SKM-1 treated with dmso at 0.1 percent for 144 hours (cell line): ENCODE data around the gene ACP6.

Experiments
- DNase-seq: peaks from one replicate; lab custom pipeline; 2025; ENCODE audit not compliant: unreplicated experiment; lab: John Stamatoyannopoulos, UW

The ACP6 gene

DNA sequence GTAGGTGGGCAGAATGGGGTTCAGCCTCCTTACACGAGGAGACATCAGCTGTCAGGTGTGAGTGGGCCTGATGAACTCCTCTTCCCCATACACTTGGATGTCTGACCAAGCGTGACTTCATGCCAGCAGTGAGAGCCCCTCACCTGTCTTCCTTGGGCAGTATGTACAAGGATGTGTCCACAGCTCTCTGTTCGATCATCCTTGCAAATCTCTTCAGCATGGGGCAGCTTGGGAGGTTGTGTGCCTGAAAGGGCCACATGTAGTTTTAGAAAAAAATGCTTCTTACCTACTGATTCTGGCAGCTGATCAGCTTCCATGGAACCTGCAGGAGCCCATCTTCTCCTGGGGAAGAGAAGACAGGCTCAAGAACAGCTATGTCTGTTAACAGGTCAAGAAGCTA lies 18.0 kb downstream of the ACP6 start:
- no peak for DNase-seq

DNA sequence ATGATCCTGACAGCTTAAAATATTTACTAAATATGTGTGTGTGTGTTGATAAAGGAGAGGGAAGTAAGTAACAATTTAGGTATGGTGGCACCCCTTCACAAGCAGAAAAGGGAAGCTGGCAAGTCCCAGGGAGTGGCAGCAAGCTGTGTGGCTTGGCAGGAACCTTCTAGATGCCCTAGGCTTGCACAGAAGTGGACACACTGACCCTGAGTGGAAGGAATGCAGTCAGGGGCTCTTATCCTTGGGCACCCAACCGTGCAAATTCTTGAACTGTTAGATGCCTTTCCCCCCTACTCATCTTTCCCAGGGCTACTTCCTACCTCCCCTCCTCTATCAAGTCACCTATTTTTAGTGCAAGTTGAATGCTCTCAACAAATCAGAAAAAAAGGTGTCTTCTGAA lies 18.9 kb downstream of the ACP6 start:
- DNase-seq: no peak

DNA sequence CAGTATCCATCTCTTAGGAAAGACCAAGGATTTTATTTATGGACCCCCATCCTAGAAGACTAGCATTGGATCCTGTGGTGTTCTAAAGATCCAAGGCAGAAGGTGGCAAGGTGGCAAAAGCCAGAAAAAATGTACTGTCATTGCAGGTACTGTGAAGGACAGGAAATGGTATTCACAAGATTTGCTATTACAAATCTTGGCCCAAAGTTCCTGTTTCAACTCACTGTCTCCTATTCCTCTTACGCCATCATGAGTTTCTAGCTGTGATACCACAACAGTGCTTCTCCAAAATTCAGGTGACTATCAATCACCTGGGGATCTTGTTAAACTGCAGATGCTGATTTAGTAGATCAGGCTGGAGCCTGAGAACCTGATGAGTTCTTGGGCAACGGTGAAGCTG lies 21.4 kb downstream of the ACP6 start:
- peak; percentile 78 for DNase-seq

DNA sequence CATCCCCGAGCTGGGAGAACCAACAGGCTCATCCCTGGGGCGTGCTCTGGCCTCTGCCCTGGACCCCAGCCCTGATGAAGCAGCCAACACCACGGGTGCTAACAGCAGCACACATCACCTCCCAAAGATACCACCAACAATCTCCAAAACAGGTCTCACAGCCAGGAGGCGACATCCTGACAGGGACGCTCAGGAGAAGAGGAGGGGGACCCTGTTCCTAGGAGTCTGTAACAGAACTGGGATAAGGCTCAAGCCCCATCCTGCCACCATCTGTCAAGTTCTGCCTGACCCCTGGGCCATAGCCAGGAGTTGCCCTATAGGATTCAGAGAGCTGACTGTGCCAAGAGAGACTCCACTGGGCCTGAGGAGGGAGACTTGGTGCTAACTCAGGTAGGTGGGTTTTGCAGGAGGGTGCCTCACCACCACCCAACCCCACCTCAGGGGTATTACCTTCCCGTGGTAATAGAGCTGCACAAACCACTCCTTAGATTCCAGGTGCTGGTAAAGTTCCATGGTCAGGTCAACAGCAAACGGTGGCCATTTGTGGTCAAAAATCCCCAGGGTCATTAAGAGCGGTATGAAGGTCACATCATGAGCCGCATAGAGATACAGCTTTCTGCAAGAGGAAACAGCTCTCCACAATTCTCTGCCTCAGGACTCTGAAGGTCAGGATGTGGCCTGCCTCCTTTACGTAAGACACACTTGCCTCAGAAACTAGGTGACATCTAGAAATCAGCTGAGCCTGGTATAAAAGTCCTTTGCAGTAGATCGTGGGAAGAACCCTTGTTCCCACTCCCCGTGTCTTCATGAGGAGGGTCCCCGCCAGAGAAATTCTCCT lies 22.3 kb downstream of the ACP6 start:
- DNase-seq: peak; percentile 71

DNA sequence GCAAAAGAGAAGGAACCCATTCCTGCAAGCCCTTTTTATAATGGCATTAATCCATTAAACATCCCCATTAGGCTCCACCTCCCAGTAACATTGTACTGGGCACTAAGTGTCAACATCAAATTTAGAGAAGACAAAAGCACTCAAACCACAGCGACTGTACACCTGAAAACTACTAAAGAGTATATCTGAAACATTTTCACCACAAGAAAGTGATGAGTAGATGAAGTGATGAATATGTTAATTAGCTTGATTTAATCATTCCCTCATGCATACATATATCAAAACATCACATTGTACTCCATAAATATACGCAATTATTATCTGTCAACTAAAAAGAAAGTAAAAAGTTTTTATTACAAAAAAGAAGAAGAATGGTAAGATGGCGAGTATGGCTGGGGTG lies 26.4 kb downstream of the ACP6 start:
- no peak for DNase-seq

DNA sequence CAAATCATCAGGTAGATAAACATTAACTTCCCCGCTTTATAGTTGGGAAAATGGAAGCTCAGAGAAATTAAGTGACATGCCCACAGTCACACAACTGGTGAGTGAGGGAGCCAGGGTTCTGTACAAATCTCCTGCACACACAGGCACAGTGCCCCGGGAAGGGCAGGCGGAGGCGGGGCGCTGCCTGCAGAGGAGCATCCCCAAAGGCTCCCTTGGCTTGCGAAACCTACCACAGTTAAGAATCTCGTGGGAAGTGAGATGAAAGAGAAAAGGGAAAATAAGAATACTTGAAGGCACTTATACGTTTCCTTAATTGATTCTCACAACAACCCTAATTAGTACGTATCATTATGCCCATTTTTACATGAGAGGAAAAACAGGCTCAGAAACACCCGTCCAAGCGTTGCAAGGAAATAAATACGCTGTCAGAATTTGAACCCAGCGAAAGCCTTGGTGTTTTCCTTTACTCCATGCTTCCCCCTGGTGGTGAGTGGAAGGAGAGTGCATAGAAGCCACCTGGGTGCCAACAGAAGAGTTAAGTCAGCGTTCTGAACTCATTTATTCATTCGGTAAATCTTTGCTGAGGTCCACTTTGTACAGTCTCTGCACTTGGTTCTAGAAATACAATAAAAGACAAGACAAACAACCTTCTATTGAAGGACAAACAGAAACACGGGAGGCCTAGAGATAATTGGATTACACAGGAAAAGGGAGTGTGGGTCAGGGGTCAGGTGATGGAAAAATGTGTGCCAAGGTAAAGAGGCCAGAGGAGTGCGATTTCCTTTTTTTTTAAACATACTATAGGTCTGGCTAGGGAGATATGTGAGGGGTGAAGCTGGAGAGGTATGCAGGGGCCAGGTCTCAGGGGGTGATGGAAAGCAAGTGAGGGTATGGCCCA lies 28.4 kb downstream of the ACP6 start:
- peak; percentile 74 for DNase-seq

DNA sequence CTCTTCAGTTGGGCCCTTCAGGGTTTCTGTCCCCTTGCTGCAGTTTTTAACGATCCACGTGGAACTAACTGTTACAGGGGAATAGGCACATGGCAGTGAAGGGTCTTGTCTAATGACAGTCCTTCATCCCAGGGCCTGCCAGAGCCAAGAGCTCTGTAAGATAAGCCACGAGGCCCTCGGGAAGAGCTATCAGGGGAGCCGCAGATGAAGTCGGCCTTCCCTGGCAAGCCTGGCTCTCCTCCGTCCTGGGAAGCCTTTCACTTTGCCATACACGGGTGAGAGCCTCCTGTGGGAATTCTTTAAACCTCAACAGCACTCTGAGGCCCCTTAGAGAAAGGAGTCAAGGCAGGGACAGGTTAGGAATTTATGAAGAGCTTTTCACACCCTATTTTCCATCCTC lies 29.0 kb downstream of the ACP6 start:
- no peak for DNase-seq

DNA sequence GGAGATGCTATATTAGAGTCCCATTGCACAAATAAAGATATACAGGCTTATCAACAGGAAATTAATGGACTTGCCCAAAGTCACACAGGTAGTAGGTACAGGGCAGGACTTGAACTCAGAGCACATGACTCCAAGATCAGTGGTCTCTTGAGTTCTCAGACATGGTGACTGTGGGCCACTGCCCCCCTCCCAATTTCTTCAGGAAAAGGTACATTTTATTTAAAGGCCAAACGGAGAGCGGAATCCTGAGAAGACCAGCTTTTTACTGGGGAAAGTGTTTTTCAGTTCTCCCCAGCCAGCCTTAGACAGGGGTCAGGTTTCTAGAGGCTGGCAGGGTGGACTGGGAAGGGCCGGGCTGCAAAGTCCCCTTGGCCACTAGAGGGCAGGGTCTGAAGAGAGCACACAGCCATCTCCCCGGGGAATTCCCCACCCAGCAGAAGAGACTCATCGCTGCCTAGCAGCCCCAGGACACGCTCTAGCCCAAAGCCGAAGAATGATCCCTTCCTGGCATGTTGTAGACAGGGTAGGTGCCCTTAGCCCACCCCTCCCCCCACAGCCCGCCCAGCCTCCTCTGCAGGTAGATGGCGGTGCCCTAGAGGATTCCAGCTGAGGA lies 29.7 kb downstream of the ACP6 start:
- peak; percentile 87 for DNase-seq

DNA sequence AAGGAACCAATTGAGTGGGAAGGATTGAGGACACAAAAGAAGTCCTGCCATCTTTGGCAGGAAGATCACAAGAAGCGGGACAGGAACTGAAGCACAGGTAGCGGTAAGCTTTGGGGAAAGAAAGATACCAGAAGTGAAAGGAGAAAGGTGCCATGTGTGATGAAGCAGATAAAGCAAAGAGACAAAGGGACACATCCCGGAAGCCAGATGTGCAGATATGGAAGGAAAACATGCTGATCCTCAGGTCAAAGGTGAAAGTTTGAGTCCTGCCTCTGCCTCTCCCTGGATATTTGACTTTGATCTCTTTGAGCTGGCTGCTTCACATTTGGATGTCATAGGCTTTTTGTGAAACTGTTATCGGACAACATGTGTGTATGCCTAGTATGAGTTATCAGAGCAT lies 34.0 kb downstream of the ACP6 start:
- no peak for DNase-seq

DNA sequence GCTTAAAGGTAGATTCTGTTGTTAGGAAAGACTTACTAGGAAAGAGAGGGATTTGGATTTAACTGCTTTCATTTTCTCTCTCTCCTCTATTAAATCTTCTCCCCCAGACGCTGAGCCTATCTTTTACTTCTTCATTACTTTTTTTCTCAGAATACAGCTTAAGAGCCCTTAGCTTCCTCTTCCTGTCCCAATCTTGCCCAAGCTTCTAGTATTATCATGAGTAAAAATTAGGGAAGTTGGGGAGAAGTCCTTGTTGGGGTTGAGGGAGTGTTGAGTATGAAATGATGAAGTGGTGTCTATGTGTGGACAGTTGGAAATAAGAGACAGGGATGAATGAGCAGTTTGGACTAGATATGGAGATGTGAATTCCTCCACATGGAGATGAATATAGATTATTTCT lies 35.0 kb downstream of the ACP6 start:
- DNase-seq: peak; percentile 98

DNA sequence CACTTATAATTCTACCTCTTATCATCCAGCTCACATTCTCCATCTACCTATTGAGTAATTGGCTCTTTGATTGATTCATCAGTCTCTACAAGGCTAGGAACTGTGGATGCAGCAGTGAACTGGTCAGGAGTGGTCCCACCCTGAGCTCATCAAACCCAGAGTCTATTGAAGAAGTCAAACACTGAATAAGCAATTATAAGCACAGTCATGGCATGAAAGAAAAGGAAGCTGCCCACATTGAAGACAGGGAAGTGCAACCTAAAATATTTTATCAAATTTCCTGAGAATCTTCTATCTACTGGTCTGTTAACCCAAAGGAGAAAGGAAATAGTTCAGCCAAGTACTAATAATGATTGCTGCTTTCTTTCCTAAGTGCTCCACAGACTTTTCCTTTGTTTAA lies 35.7 kb downstream of the ACP6 start:
- no peak for DNase-seq

DNA sequence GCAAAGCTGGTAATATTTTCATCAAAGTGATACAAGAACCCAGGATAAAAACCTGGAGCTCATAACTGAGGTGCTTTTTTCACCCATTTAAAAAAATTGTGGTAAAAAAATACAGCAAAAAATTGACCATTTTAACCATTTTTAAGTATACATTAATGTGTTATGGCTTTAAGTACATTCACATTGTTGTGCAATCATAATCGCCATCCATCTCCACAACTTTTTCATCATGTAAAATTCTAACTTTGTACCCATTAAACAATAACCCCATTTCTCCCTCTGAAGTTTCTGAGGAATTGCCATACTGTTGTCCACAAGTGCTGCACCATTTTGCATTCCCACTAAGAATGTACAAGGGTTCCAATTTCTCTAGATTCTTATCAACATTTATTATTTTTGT lies 36.6 kb downstream of the ACP6 start:
- DNase-seq: no peak

DNA sequence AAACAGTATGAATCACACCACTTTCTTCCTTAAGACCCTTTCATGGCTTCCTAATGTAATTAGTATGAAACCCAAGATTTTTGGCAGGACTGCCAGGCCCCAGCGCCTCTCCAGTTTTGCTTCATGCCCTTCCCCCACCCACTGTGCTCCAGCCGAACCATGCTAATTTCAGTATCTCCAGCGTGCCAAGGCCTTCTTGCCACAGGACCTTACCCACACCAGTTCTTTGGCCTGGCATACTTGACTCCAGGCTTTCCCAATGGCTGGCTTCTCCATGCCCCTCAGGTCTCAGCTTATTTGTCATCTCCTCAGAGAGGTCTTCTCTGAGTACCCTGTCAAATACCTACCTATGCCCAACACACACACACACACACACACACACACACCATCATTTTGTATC lies 38.5 kb downstream of the ACP6 start:
- DNase-seq: no peak

DNA sequence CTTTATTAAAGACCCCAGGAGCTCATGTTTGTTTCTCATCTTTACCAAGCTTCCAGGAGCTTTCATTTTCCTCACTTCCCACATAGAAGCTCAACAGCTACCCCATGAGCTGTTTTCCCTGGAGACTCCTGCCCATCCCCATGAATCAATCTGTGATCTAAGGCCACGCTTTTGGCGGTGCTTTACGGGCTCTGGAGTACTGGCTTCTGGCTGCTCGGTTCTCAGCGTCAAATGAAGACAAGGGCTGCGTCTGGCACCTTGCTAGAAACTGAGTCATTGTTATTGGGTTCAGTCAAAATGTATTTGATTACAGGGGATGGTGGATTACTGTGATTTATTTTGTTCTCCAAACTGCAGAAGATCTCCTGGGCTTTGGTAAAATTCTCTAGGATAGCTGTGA lies 39.9 kb downstream of the ACP6 start:
- no peak for DNase-seq

DNA sequence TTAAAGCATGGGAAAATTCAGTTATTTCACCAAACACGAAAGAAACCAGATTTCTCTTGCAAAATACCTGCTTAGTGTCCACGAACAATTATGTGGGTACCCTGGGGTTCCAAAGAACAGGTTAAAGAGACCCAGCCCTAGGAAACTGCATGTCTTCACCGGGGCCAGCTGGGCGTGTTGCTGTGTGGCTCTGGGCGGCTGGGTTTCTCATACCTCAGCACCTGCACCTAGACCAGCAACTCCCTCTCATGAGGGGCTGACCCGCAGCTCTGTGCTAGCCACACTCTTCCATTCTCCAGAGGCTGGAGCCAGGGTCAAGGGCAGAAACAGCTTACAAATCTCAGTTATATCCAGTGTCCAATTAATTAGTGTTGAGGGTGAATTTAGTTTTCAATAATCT lies 40.3 kb downstream of the ACP6 start:
- DNase-seq: no peak

DNA sequence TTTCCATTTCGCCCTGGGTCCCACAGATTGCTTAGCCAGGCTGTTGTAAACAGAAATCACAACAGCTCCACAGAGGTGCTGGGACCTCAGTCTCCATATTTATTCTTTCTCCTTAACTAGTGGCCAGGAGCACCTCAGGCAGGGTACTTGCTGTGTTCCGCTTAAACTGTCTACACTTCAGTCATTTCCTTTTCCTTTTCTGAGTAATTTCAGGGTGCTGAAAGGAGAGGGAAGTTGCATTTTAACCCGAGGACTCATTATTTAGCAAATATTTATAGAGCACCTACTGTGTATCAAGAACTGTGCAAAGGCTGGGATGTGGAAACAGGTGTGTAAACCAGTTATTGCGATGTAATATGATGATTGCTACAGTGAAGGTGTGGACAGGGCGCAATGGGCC lies 41.9 kb downstream of the ACP6 start:
- no peak for DNase-seq

DNA sequence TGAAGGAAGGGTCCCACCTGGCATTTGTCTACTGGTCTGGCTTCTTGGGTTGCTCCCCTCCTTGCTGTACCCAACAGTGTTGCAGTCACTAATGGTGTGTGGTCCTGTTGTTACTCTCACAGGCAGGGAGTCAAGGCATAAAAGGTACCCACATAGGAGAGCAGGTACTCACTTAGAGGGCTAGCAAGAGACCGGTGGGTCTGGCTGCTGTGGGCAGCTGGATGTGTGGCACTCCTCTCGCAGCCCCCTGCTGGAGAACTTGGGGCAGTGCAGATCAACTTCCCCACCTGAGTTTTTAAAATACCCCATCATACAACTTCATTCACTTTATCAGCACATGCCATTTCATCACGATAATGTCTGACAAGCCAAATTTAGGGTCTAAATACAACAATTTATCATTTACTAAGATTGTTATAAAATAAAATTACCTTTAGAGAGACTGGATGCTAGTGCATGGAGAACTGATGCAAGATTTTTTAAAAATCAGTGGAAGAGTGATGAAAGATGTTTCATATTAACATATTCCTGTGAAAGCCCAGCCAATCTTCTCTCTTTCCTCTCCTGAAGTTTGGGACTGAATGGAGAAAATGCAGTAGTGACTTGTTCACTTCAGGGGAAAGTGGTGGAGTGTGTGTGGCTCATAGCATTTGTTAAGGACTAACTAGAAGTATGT lies 42.8 kb downstream of the ACP6 start:
- peak; percentile 22 for DNase-seq

DNA sequence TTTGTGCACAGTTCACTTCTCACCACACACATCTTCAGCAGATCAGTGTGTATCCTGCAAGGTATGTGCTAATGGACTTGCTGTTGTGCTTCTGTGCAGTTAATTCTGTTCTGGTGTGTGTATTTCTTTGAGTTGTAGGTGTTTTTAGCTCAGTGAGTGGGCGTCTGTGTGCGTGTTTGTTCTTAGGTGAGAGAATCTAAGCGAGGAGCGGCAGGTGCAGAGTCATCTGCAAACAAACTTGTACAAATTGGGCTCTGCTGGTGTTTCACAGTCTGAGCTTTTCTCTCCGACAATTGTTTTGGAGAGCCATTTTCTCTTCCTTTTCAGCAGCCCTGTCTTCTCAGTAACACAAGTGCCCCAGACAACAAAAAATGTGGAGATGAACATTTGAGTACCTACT lies 43.6 kb downstream of the ACP6 start:
- no peak for DNase-seq

DNA sequence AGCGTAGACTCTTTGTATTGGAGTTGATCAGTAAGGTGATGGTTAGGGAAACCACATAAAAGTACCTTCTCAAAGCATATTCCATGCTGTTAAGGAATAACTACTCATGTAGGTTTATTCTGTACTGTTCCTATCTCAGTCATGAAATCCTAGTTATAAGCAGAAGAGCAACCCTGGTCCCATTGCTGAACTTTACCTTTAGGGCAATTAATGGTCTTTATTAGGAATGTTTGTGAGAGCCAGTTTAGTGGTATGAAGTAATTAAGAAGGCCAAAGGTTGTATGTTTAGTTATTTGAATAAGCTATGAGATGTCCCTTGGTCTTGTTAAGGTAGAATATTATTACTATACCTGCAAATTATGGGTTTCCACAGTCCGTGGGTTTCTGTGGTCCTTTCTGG lies 44.0 kb downstream of the ACP6 start:
- no peak for DNase-seq

DNA sequence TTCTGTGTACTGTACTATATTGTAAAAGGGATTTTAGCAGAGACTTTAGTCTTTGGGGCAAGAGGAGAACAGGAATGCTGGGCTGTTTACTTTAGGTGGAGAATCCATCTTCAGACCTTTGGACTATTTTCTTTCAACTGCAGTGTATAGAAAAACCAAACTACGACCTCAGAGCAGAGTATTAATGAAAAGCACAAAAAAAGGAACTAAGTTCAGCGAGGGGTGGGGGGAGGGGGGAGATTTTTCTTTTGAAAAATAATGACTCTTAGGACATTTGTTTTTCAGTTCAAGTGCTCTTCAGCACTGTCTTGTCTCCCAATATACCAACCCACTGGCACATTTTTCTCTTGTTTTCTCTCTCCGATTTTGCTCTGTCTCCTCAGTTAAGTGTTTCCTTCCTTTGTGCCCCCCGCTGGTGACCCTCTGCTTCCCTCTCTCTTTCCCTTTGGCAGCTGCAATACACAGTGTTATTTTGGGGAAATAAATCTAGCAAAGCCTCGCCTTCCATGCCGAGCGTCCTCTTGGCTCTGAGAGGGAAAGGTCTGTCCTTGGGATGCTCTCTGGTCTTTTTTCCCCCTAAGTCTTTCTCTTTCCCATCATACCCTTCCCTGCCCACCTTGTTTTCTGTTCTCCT lies 44.8 kb downstream of the ACP6 start:
- peak; percentile 33 for DNase-seq

DNA sequence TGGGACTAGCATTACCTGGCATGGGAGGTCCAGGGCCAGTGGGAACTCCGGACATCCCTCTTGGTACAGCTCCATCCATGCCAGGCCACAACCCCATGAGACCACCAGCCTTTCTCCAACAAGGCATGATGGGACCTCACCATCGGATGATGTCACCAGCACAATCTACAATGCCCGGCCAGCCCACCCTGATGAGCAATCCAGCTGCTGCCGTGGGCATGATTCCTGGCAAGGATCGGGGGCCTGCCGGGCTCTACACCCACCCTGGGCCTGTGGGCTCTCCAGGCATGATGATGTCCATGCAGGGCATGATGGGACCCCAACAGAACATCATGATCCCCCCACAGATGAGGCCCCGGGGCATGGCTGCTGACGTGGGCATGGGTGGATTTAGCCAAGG lies 45.8 kb downstream of the ACP6 start:
- DNase-seq: no peak
